SK-N-SH (cell line): ENCODE data around the gene ZNF106. TPM values are rescaled to one million over a fixed set of nuclear protein-coding genes. Genes with fewer than 3 reads are reported as not detected.

Experiments used
- CTCF ChIA-PET: fragments of 300-600, 350-600 bp; formaldehyde crosslinking; extraction: SDS; loops from one replicate; lab custom pipeline; 2021; lab: Yijun Ruan, JAX
- POLR2A ChIA-PET: fragments of 350-600 bp; sonication (Branson Sonifier 250); formaldehyde crosslinking; extraction: SDS; loops from one replicate; lab custom pipeline; 2020; ENCODE audit warnings: antibody characterized with exemption, inconsistent platforms; lab: Yijun Ruan, JAX
- DNase-seq: peaks from one replicate; pipeline ENCODE4 v3.0.0; 2012
- H2AFZ ChIP-seq: fragments of 200-600 bp; sonication (generic); 2 replicates; pipeline ENCODE4 v1.8.1; 2016; ENCODE audit warnings: antibody characterized with exemption, mild to moderate bottlenecking, low read depth
- H3F3A ChIP-seq: fragments of 200-600 bp; sonication (generic); replicated peaks from 2 replicates; pipeline ENCODE3; 2016; ENCODE audit warnings: antibody characterized with exemption, mild to moderate bottlenecking; ENCODE audit not compliant: insufficient read depth
- H3K27ac ChIP-seq, 2 experiments: fragments of 200-500 bp in 1 of 2; fragments of 200-600 bp in 1 of 2; sonication (Bioruptor generic) in 1 of 2; sonication (generic), shearing (Covaris generic) in 1 of 2; 2 replicates each; pipeline versions ENCODE4 v1.5.1 to v1.6.1; 2014 to 2016; ENCODE audit warnings: low read depth in 2 of 2, inconsistent platforms in 1 of 2, low read length in 1 of 2, mild to moderate bottlenecking in 1 of 2, mixed read lengths in 1 of 2
- H3K27me3 ChIP-seq: fragments of 200-600 bp; sonication (generic), shearing (Covaris generic); 2 replicates; pipeline ENCODE4 v1.6.1; 2016; ENCODE audit warnings: mixed run types; ENCODE audit not compliant: insufficient read depth
- H3K36me3 ChIP-seq, 2 experiments: fragments of 200-500 bp in 1 of 2; fragments of 200-600 bp in 1 of 2; sonication (Bioruptor generic) in 1 of 2; sonication (generic) in 1 of 2; replicated peaks in 1 of 2; 2 replicates each; pipeline versions ENCODE3 to v1.5.1; 2014 to 2016; ENCODE audit warnings: low read length in 1 of 2, mild to moderate bottlenecking in 1 of 2; ENCODE audit not compliant: insufficient read depth in 2 of 2, control insufficient read depth in 1 of 2
- H3K4me1 ChIP-seq, 2 experiments: fragments of 200-500 bp in 1 of 2; fragments of 200-600 bp in 1 of 2; sonication (Bioruptor generic) in 1 of 2; sonication (generic), shearing (Covaris generic) in 1 of 2; 2 replicates each; pipeline versions ENCODE4 v1.5.1 to v1.6.1; 2014 to 2016; ENCODE audit warnings: low read depth in 1 of 2, low read length in 1 of 2, mixed run types in 1 of 2; ENCODE audit not compliant: insufficient read depth in 2 of 2, control insufficient read depth in 1 of 2
- H3K4me2 ChIP-seq: fragments of 200-600 bp; sonication (generic), shearing (Covaris generic); 2 replicates; pipeline ENCODE4 v1.6.1; 2017; ENCODE audit warnings: mixed run types
- H3K4me3 ChIP-seq, 2 experiments: fragments of 200-500 bp in 1 of 2; fragments of 200-600 bp in 1 of 2; sonication (Bioruptor generic) in 1 of 2; sonication (generic), shearing (Covaris generic) in 1 of 2; 2 replicates each; pipeline versions ENCODE4 v1.5.1 to v1.8.1; 2014 to 2016; ENCODE audit warnings: low read depth in 2 of 2, inconsistent platforms in 1 of 2, low read length in 1 of 2, mild to moderate bottlenecking in 1 of 2, mixed read lengths in 1 of 2, moderate library complexity in 1 of 2
- H3K79me2 ChIP-seq: fragments of 200-600 bp; sonication (generic); 2 replicates; pipeline ENCODE4 v1.8.1; 2017; ENCODE audit warnings: mild to moderate bottlenecking; ENCODE audit not compliant: insufficient read depth
- H3K9ac ChIP-seq: fragments of 200-600 bp; sonication (generic); 2 replicates; pipeline ENCODE4 v1.6.1; 2017; ENCODE audit warnings: mixed run types
- H3K9me2 ChIP-seq: fragments of 200-600 bp; sonication (generic); 2 replicates; pipeline ENCODE4 v1.6.1; 2017; ENCODE audit warnings: mixed run types
- H3K9me3 ChIP-seq: fragments of 200-600 bp; sonication (generic); 2 replicates; pipeline ENCODE4 v1.6.1; 2017; ENCODE audit warnings: mixed run types, mild to moderate bottlenecking, moderate library complexity
- H4K20me1 ChIP-seq: fragments of 200-600 bp; sonication (generic); 2 replicates; pipeline ENCODE4 v1.6.1; 2017; ENCODE audit warnings: mild to moderate bottlenecking, mixed run types; ENCODE audit not compliant: insufficient read depth
- CTCF ChIP-seq: fragments of 200-600 bp; sonication (generic); IDR thresholded peaks from 2 replicates; pipeline ENCODE4 v1.6.1; 2017; ENCODE audit warnings: antibody characterized with exemption, mild to moderate bottlenecking, moderate library complexity
- EP300 ChIP-seq, 2 experiments: IDR thresholded peaks; 2 replicates each; pipeline versions ENCODE4 v1.4.0 to v1.6.1; 2012; ENCODE audit warnings: borderline replicate concordance in 1 of 2, low read depth in 1 of 2, low read length in 1 of 2
- FOSL2 ChIP-seq: IDR thresholded peaks from 2 replicates; pipeline ENCODE4 v1.4.0; 2012; ENCODE audit warnings: low read depth, mild to moderate bottlenecking, moderate library complexity, borderline replicate concordance
- FOXM1 ChIP-seq: IDR thresholded peaks from 2 replicates; pipeline ENCODE4 v1.4.0; 2012; ENCODE audit warnings: low read depth, mild to moderate bottlenecking
- IRF3 ChIP-seq: fragments of 150-350 bp; IDR thresholded peaks from 2 replicates; pipeline ENCODE4 v1.6.1; 2016; ENCODE audit warnings: mild to moderate bottlenecking, low read depth, low read length
- JUND ChIP-seq: IDR thresholded peaks from 2 replicates; pipeline ENCODE4 v1.4.0; 2012
- MAX ChIP-seq: IDR thresholded peaks from 2 replicates; pipeline ENCODE4 v1.4.0; 2012; ENCODE audit warnings: low read depth
- NFIC ChIP-seq: IDR thresholded peaks from 2 replicates; pipeline ENCODE4 v1.4.0; 2012; ENCODE audit warnings: borderline replicate concordance
- PBX3 ChIP-seq: IDR thresholded peaks from 2 replicates; pipeline ENCODE4; 2012
- REST ChIP-seq: IDR thresholded peaks from 2 replicates; pipeline ENCODE4 v1.6.1; 2012; ENCODE audit warnings: mild to moderate bottlenecking, low read depth, low read length, moderate library complexity
- RXRA ChIP-seq: IDR thresholded peaks from 2 replicates; pipeline ENCODE4 v1.4.0; 2012; ENCODE audit warnings: low read depth, mild to moderate bottlenecking, borderline replicate concordance
- SIN3A ChIP-seq: IDR thresholded peaks from 2 replicates; pipeline ENCODE4 v1.6.1; 2012; ENCODE audit warnings: low read depth, mild to moderate bottlenecking, low read length, moderate library complexity, borderline replicate concordance
- USF1 ChIP-seq: IDR thresholded peaks from 2 replicates; pipeline ENCODE4 v1.4.0; 2012; ENCODE audit warnings: low read depth, borderline replicate concordance
- USF2 ChIP-seq: fragments of 150-350 bp; IDR thresholded peaks from 2 replicates; pipeline ENCODE4 v1.6.1; 2017; ENCODE audit warnings: antibody characterized with exemption, low read length, low read depth, borderline replicate concordance
- YY1 ChIP-seq: IDR thresholded peaks from 2 replicates; pipeline ENCODE4 v1.4.0; 2012; ENCODE audit warnings: low read depth, mild to moderate bottlenecking
- WGBS: methylation state at CpG from one replicate; pipeline ENCODE4 v1.1.6; 2017; ENCODE audit warnings: low lambda C conversion rate; 5-methylcytosine and 5-hydroxymethylcytosine counted together
- polyA plus RNA-seq, 3 experiments: library from polyadenylated mRNA; depleted of rRNA; stranded (reverse); fragments of >200 nt; gene quantifications; 2 replicates each; pipeline ENCODE4 v1.2.3, GENCODE V29; 2012

The ZNF106 gene
- polyA plus RNA-seq, 1 of the 3 experiments (the other 2 are of a cell fraction) = 8.9 TPM

GRCh38 chr15:42493679-42494078 lies 2.7 kb upstream of the ZNF106 start:
- CTCF ChIA-PET = no interaction called here
- no peaks in the 10 kb centered on the region for H3K9me2 ChIP-seq
- peak overlapping the region; percentile 21 for H2AFZ ChIP-seq
- H3K4me3 ChIP-seq = no peak overlapping the region
- no peaks in the 10 kb centered on the region for H4K20me1 ChIP-seq
- peaks cover 2 to 12% of the 10 kb centered on the region in 2 experiments; a peak in 3 of 4 replicates for H3K4me1 ChIP-seq
- no peak for DNase-seq
- H3K9ac ChIP-seq = no peak overlapping the region
- H3F3A ChIP-seq = peaks cover 32% of the 10 kb centered on the region
- 84% methylated on average over 1 of the region's 1 CpG for WGBS
- peaks cover 0 to 5% of the 10 kb centered on the region in 2 experiments for H3K36me3 ChIP-seq
- peaks cover 54% of the 10 kb centered on the region for H3K79me2 ChIP-seq
- H3K9me3 ChIP-seq = no peaks in the 10 kb centered on the region
- no peaks in the 10 kb centered on the region for H3K27me3 ChIP-seq
- POLR2A ChIA-PET = no interaction called here
- no peak overlapping the region for H3K4me2 ChIP-seq
- H3K27ac ChIP-seq = peak overlapping the region in 1 of 2 experiments; percentile 99; a peak in 2 of 4 replicates
- TF ChIP-seq JUND = no peak
- TF ChIP-seq RXRA = no peak
- no peak for TF ChIP-seq SIN3A
- TF ChIP-seq USF2 = no peak
- no peak for TF ChIP-seq NFIC
- TF ChIP-seq MAX = no peak

GRCh38 chr15:42491539-42492225 lies 741 bp upstream of the ZNF106 start:
- Histone ChIP-seq H3K27ac (peak overlapping the region; percentile 91 to 99), H3K27me3 (no peaks in the 10 kb centered on the region), H3K36me3 (peaks cover 0 to 5% of the 10 kb centered on the region in 2 experiments), H3K9ac (peak overlapping the region; percentile 99), H3K9me2 (no peaks in the 10 kb centered on the region), H3K4me3 (peak overlapping the region; percentile 79 to 99), H3K9me3 (no peaks in the 10 kb centered on the region), H3K4me2 (peak overlapping the region; percentile 88), H3K79me2 (peaks cover 54% of the 10 kb centered on the region), H3K4me1 (peaks cover 2 to 11% of the 10 kb centered on the region in 2 experiments; a peak in 3 of 4 replicates), H3F3A (peaks cover 30% of the 10 kb centered on the region), H2AFZ (peak overlapping the region; percentile 86; the same call in 1 of the 2 replicates), H4K20me1 (no peaks in the 10 kb centered on the region)
- no peak for DNase-seq
- ChIA-PET CTCF (interaction anchor here (0.6 kb wide), 1 partner anchor 8 kb away, joined by 3 read pairs; no protein-coding TSS in a partner anchor), POLR2A (interaction anchor here (1.0 kb wide), 1 partner anchor 9 kb away, joined by 5 read pairs; no protein-coding TSS in a partner anchor)
- WGBS = 85% methylated on average over 18 of the region's 18 CpGs
- TF ChIP-seq YY1 = no peak
- no peak for TF ChIP-seq USF1
- no peak for TF ChIP-seq FOXM1
- TF ChIP-seq REST = no peak
- no peak for TF ChIP-seq SIN3A
- no peak for TF ChIP-seq NFIC
- TF ChIP-seq IRF3 = no peak
- peak; percentile 24; the same call in 1 of the 2 replicates for TF ChIP-seq PBX3
- TF ChIP-seq CTCF = no peak
- peak; percentile 41; the same call in 1 of the 2 replicates for TF ChIP-seq FOSL2
- TF ChIP-seq EP300 (IDR thresholded peaks at IDR 0.05; ENCODE audit: borderline replicate concordance in 1 of 2, low read depth in 1 of 2, low read length in 1 of 2) = no peak
